A549 (cell line): ENCODE measurements around the gene CACTIN.

Experiments used
- BHLHE40 ChIP-seq: IDR thresholded peaks from 2 replicates; pipeline ENCODE4 v1.6.1; 2012; ENCODE audit warnings: low read depth, low read length, inconsistent platforms
- CEBPB ChIP-seq, 2 experiments: fragments of >200 bp in 1 of 2; sonication (Bioruptor Twin) in 1 of 2; formaldehyde crosslinking in 1 of 2; IDR thresholded peaks; 2 replicates each; pipeline ENCODE4 v1.6.1; 2012 to 2016
- FOSB ChIP-seq: fragments of 250-450 bp; sonication (Bioruptor Pico); IDR thresholded peaks from 2 replicates; pipeline ENCODE4 v1.5.0; 2020; ENCODE audit warnings: mild to moderate bottlenecking, moderate library complexity
- MAZ ChIP-seq: fragments of 150-350 bp; IDR thresholded peaks from 2 replicates; pipeline ENCODE4 v1.6.1; 2014; ENCODE audit warnings: antibody characterized with exemption, low read depth, low read length, borderline replicate concordance
- POLR2A ChIP-seq: IDR thresholded peaks from 2 replicates; pipeline ENCODE4 v1.6.1; 2012; ENCODE audit warnings: mild to moderate bottlenecking, low read length
- RAD21 ChIP-seq, 2 experiments: fragments of >200 bp in 1 of 2; sonication (Bioruptor Twin) in 1 of 2; formaldehyde crosslinking in 1 of 2; IDR thresholded peaks in 1 of 2; conservative IDR thresholded peaks in 1 of 2; 2 replicates in 1 of 2; 3 replicates in 1 of 2; pipeline ENCODE4 v1.6.1; 2012 to 2018; ENCODE audit warnings: inconsistent platforms in 1 of 2
- RFX5 ChIP-seq: fragments of 450-650 bp; IDR thresholded peaks from 2 replicates; pipeline ENCODE4 v1.7.1; 2014; ENCODE audit warnings: antibody characterized with exemption, mild to moderate bottlenecking, moderate library complexity
- SMC3 ChIP-seq: fragments of >200 bp; sonication (Bioruptor Twin); formaldehyde crosslinking; IDR thresholded peaks from 3 replicates; pipeline ENCODE4 v1.6.1; 2018; ENCODE audit warnings: inconsistent platforms
- SREBF2 ChIP-seq: fragments of 450-650 bp; IDR thresholded peaks from 2 replicates; pipeline ENCODE4 v1.6.1; 2014; ENCODE audit warnings: mild to moderate bottlenecking, moderate library complexity
- ZFP36 ChIP-seq: fragments of 450-650 bp; IDR thresholded peaks from 2 replicates; pipeline ENCODE4 v1.6.1; 2014; ENCODE audit warnings: borderline replicate concordance; ENCODE audit not compliant: partially characterized antibody
- TF ChIP-seq, protein P1 (sequence below): fragments of >200 bp; sonication (Bioruptor Twin); formaldehyde crosslinking; IDR thresholded peaks from 3 replicates; pipeline ENCODE4 v1.5.1; 2016
- TF ChIP-seq, protein P2 (sequence below): IDR thresholded peaks from 2 replicates; pipeline ENCODE4 v1.6.1; 2012
- TF ChIP-seq, protein P3 (sequence below): fragments of 200-600 bp; sonication (generic); IDR thresholded peaks from 2 replicates; pipeline ENCODE4 v1.6.1; 2016; ENCODE audit warnings: antibody characterized with exemption, mild to moderate bottlenecking, moderate library complexity
- TF ChIP-seq, protein P4 (sequence below): fragments of >200 bp; sonication (Bioruptor Twin); formaldehyde crosslinking; IDR thresholded peaks from 3 replicates; pipeline ENCODE4 v1.6.1; 2016

DNA sequence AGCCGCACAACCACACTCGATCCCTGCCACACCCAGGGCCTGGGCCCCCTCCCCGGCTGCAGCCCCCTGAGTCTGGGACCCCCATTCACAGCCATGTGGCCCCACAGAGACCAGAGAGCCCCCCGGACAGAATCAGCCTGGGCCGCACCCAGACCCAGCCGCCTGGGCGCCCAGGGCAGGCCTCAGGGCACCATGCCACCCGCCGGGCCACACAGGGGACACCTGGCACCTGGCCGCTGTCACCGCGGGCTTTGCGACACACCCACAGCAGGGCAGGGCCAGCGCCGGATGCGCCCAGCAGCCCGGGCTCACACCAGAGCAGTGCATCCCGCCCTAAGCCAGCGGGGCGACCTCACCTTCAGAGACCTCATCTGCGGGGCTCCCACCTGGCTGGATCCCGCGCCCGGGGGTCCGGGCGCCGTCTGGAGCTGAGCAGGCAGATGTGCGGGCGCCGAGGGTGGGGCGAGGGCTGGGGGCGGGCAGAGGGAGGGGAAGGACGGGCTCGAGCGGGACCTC lies 20.4 kb downstream of the CACTIN start:
- TF ChIP-seq, protein P1, sequence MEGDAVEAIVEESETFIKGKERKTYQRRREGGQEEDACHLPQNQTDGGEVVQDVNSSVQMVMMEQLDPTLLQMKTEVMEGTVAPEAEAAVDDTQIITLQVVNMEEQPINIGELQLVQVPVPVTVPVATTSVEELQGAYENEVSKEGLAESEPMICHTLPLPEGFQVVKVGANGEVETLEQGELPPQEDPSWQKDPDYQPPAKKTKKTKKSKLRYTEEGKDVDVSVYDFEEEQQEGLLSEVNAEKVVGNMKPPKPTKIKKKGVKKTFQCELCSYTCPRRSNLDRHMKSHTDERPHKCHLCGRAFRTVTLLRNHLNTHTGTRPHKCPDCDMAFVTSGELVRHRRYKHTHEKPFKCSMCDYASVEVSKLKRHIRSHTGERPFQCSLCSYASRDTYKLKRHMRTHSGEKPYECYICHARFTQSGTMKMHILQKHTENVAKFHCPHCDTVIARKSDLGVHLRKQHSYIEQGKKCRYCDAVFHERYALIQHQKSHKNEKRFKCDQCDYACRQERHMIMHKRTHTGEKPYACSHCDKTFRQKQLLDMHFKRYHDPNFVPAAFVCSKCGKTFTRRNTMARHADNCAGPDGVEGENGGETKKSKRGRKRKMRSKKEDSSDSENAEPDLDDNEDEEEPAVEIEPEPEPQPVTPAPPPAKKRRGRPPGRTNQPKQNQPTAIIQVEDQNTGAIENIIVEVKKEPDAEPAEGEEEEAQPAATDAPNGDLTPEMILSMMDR, result no peak
- TF ChIP-seq POLR2A (no peak), MAZ (no peak), RAD21 (conservative IDR thresholded peaks at IDR 0.05 in 1 of 2, IDR thresholded peaks at IDR 0.05 in 1 of 2) (no peak), CEBPB (IDR thresholded peaks at IDR 0.05) (no peak), SMC3 (no peak), FOSB (no peak), ZFP36 (no peak), SREBF2 (no peak), BHLHE40 (no peak), RFX5 (no peak)
- TF ChIP-seq, protein P2, sequence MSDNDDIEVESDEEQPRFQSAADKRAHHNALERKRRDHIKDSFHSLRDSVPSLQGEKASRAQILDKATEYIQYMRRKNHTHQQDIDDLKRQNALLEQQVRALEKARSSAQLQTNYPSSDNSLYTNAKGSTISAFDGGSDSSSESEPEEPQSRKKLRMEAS, result no peak
- TF ChIP-seq, protein P3, sequence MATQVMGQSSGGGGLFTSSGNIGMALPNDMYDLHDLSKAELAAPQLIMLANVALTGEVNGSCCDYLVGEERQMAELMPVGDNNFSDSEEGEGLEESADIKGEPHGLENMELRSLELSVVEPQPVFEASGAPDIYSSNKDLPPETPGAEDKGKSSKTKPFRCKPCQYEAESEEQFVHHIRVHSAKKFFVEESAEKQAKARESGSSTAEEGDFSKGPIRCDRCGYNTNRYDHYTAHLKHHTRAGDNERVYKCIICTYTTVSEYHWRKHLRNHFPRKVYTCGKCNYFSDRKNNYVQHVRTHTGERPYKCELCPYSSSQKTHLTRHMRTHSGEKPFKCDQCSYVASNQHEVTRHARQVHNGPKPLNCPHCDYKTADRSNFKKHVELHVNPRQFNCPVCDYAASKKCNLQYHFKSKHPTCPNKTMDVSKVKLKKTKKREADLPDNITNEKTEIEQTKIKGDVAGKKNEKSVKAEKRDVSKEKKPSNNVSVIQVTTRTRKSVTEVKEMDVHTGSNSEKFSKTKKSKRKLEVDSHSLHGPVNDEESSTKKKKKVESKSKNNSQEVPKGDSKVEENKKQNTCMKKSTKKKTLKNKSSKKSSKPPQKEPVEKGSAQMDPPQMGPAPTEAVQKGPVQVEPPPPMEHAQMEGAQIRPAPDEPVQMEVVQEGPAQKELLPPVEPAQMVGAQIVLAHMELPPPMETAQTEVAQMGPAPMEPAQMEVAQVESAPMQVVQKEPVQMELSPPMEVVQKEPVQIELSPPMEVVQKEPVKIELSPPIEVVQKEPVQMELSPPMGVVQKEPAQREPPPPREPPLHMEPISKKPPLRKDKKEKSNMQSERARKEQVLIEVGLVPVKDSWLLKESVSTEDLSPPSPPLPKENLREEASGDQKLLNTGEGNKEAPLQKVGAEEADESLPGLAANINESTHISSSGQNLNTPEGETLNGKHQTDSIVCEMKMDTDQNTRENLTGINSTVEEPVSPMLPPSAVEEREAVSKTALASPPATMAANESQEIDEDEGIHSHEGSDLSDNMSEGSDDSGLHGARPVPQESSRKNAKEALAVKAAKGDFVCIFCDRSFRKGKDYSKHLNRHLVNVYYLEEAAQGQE, result no peak
- TF ChIP-seq, protein P4, sequence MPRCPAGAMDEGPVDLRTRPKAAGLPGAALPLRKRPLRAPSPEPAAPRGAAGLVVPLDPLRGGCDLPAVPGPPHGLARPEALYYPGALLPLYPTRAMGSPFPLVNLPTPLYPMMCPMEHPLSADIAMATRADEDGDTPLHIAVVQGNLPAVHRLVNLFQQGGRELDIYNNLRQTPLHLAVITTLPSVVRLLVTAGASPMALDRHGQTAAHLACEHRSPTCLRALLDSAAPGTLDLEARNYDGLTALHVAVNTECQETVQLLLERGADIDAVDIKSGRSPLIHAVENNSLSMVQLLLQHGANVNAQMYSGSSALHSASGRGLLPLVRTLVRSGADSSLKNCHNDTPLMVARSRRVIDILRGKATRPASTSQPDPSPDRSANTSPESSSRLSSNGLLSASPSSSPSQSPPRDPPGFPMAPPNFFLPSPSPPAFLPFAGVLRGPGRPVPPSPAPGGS, result no peak
